GM20431 (cell line): ENCODE data around the gene RANBP17.
"Not testable (repeated sequence)": the region's sequence is repeated elsewhere in the genome, so short reads cannot be mapped to it uniquely, and the experiment has no call there.

Source experiments
- in situ Hi-C: fragments of 300-500 bp; cut with MseI, MboI; formaldehyde crosslinking; loops from one replicate; pipeline ENCODE4 v1.15.0; 2020; ENCODE audit warnings: low sequenced_read_pairs; ENCODE audit not compliant: unreplicated experiment

Gene RANBP17

DNA sequence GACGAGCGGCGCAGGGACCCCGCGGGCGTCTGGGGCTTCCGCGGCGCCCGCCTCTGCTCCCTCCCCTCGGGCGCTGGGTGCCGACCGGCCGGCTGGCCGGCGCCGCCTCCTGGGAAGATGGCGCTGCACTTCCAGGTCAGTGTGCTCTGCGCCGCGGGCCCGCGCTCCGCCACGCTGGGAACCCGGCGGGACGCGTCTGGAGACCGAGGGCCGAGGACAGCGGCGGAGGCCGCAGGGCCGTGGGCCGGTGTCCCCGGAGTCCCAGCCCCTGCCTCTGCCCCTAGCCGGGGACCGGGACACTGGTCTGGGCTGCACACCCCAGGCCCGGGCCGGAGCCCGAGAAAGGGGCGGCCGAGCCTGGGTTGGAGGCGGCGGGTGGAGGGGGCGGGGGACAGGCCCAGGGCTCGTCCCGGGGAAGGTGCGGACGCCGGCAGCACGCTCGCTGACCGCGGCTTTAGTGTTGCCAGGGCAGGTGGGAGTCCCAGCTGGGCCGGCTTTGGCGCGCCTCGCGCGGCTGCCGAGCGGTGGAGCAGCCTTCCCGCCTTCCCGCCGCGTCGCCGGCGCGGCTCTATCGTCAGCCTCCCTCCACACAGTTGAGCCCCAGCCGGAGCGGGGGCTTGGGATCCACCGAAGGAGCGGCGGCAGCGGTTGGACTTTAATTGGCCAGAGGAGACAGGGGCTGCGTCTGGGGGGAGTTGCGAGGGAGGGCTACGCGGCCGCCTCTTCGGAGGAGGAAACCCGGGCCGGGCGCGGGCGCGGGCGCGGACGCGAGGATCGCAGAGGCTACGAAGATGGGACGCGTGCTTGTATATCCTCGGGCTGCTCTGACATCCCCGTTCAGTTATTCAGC, at the start of gene RANBP17:
Gene RANBP17 (plus strand): TSS at position 102 of the 850 bp plus-strand sequence.
- in situ Hi-C loops, result no loop called here

DNA sequence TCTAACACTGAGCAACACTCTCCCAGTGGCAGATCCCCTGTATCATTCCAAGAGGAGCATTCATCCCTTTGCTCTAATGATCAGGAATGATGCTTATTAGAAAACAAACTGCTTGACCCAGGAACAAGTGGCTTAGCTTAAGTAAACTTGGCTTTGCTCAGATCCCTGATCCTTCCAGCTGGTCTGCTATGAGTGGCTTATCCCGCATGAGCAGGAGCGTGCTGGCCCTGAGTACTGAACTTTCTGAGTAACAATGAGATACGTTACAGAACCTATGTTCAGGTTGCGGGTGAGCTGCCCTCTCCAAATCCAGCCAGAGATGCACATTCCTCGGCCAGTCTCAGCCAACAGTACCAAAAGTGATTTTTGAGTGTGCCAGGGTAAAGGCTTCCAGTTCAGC, 48.6 kb upstream of the RANBP17 start:
- in situ Hi-C loops, result no loop called here

DNA sequence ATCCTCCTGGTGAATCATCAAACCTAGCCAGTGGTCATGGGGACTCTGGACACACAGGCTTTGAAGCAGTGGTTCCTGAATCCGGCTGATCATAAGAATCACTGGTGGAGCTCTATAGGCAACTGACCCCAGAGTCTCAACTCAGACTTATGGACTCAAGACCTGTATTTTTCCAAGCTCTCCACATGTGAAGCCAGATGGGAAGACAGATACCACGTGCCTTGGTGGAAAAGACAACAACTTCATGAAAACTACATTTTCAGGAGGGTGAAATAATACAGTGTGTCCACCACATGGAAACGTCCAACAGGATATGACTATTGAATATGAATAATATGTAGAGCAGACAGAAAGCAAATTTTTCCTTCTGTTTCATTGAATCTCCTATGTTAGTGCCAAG, 44.6 kb upstream of the RANBP17 start:
- in situ Hi-C loops, result no loop called here

DNA sequence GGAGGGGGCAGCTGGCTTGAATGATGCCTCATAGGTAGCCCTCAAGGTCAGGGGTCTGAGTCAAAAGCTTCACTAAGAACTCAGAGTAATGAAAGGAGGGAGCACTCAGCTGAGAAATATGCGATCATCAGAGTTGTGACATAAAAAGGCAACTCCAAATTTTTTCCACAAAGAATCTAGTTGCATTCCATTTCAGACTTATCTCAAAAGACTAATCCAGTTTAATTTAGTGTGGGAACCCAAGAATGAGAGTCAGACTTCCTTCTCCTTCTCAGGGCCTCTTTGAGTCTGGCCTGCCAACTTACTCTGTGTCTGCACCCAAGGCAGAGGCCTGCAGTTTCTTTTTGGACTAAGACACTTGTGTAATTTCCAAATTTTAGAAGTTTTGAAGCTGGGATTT, 43.6 kb upstream of the RANBP17 start:
- in situ Hi-C loops, result no loop called here

DNA sequence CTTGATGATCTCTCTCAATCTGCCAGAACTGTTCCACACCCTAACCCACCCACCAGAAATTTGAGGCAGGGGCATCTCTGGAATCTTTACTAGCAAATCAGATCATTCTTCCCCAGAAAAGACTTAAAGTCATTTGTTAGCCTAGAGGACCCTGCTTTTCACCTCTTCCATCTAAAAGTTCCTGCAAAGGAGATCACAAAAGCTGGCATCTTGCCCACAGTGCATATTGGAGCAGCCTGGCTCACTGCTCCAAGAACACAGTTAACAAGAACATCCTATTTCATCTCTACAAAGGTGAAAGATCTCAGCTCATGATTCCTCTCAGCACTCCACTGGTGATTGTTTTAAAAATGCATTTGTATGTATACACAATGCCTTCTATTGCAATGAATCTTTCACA, 42.0 kb upstream of the RANBP17 start:
- in situ Hi-C loops, result no loop called here

DNA sequence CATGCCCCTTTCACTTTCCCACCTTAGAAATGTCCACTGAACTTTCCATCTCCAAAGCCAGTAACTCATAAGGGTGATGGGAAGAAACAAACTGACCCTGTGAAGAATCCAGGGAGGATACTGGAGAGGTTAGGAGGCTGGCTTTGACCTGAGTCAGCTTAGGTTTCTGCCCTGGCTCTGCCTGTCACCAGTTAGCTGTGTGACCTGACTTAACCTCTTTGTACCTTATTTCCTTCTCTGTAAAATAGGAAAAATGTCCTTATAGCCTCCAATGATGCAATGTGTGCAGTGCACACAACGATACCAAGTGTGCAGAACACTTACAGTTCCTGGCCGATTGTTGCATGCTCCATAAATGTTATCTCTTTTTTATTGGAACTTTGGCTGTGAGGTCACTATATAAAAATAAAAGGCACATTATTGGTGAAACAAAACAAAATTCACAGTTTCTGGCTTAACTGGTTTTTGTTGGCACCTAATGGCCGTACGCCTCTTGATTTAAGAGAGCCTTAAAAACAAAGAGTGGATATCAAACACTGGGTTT, 40.5 kb upstream of the RANBP17 start:
- in situ Hi-C loops, result no loop called here

DNA sequence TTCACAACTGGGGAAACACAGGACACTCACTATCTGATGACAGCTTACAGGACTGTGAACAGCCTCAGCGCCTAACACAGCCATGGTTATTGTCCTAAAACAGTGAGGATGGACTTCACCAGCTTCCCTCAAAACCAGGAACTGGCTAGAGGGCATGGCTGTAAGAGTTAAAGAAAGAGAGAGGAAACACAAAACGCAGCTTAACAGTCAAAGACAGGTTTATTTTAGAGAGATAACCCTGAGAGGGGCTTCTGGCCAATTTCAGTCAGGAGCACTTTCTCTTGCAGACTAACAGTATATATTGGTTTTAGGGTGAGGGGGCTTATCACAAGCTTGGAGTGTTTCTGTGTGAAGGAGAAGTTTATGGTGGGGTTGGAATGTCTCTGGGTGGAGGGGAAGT, 35.7 kb upstream of the RANBP17 start:
- in situ Hi-C loops, result no loop called here

DNA sequence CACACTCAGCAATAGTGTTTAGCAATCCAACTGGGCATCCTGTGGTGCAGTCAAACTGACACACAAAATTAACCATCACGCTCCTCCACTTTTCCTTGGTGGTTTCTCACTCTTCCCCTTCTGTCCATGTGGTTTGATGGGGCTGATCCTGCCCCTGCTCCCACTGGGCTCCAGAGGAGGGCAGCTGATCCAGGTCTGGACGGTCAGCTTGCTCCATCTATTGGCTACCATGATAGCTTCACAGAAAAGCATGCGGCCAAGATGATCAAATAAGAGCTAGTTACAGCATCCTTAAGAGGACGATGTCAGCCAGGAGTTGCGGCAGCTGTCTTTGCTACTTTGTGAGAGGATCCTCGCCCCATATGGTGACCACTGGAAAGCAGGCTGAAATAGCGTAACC, 29.6 kb upstream of the RANBP17 start:
- in situ Hi-C loops, result no loop called here

DNA sequence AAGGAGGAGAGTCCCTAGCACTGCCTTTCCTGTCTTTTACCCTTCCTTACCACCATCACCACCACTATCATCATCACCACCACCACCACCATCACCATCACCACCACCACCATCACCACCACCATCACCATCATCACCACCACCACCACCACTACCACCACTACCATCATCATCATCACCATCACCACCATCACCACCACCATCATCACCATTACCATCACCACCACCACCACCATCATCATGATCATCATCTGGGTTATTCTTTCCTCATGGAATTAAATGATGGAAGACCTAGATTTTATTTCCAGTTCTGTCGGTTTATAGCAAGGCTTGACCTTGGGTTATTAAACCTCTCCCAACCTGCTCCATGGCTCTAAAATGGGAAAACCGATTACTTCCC, 27.8 kb upstream of the RANBP17 start:
- in situ Hi-C loops, result not testable (repeated sequence)

DNA sequence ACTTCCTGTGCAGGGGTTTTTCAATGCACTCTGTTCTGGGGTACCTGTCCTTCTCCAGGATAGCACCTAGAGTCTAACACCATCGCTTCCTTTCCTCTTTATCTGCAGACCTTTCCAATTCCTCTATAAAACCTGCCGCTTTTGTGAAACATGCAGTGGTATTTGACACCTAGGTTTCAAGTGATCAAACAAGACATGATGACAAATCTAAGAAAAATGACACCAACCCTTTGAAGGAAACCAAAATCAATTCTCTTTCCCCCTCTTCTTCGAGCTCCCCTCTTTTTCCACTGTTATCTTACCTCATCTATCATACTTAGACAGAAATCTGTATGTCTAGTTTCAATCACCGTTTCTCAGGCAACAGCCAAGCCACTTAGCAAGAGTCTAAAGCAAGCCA, 25.6 kb upstream of the RANBP17 start:
- in situ Hi-C loops, result no loop called here

DNA sequence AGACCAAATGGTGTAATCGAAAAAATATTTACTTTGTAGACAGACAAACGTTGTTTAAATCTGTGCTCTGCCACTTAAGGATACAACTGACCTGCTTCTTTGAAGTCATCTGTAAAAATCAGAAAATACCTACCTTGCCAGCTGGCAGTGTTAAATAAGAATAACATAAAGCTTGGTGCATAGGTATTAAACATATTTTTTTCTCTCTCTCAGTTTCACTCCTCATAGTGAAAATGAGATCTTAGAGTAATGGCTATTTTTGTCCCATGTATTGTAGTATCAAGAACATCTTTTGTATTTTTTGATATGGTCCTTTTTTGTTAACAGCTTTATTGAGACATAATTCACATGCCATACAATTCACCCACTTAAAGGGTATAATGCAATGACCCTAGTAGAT, 17.9 kb upstream of the RANBP17 start:
- in situ Hi-C loops, result no loop called here

DNA sequence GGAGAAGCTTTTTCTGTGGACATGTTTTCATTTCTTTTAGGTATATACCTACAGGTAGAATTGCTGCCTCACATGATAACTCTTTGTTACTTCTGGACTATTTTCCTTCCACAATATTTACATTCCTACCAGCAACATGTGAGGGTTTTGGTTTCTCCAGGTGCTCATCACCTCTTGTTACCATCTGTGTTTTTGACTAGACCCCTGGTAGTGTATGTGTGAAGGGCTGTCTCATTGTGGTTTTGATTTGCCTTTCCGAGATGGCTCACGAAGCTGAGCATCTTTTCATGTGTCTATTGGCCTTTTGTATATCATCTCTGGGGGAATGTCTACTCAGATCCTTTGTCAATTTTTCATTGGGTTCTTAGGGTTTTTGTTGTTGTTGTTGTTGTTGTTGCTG, 17.2 kb upstream of the RANBP17 start:
- in situ Hi-C loops, result no loop called here

DNA sequence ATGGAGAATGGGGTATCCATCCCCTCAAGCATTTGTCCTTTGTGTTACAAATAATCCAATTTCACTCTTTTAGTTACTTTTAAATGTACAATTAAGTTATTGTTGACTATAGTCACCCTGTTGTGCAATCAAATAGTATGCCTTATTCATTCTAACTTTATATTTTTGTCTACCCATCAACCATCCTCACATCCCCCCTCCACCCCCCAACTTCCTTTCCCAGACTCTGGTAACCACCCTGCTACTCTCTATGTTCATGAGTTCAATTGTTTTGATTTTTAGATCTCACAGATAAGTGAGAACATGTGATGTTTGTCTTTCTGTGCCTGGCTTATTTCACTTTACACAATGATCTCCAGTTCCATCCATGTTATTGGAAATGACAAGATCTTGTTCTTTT, 15.4 kb upstream of the RANBP17 start:
- in situ Hi-C loops, result no loop called here

DNA sequence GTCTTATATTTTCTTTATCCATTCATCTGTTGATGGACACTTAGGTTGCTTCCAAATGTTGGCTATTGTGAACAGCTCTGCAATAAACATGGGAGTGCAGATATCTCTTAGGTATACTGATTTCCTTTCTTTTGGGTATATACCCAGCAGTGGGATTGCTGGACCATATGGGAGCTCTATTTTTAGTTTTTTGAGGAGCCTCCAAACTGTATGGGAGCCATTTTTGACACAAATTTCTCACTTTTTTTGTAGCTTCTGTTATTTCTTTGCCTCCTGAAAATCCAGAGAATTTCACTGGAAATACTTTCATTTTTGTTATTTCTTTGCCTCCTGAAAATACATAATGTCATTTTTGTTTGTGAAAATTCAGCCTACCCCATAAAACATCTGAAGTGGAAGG, 15.0 kb upstream of the RANBP17 start:
- in situ Hi-C loops, result no loop called here

DNA sequence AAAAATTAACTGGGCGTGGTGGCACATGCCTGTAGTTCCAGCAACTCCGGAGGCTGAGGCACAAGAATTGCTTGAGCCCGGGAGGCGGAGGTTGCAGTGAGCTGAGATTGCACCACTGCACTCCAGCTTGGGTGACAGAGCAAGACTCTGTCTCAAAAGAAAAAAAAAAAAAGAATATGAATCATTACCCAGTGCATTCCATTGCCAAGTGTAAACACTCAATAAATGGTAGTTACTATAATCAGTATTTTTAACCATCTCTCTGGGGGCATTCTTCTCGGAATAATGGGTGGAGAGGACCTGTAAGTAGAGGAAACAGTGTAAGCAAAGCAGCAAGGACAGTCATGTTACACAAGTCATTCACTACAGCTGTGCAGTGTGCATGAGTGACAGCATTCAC, 13.8 kb upstream of the RANBP17 start:
- in situ Hi-C loops, result no loop called here

DNA sequence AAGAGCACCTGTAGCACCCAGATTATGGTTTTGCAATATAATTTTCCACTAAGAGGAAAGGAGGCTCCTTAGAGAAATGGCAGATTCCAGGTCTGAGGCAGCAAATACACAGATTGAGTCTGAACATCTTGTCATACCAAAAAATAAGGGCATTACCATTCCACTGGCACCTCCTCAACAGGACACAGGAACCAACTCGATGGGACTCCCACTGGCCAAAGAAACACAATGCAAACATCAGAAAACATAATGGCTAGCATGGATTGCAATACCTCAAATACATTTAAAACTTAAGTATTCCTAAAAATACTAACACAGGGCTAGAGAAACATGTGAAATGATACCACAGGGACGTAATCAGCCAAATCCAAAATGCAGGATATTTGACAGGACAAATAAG, 12.4 kb upstream of the RANBP17 start:
- in situ Hi-C loops, result no loop called here

DNA sequence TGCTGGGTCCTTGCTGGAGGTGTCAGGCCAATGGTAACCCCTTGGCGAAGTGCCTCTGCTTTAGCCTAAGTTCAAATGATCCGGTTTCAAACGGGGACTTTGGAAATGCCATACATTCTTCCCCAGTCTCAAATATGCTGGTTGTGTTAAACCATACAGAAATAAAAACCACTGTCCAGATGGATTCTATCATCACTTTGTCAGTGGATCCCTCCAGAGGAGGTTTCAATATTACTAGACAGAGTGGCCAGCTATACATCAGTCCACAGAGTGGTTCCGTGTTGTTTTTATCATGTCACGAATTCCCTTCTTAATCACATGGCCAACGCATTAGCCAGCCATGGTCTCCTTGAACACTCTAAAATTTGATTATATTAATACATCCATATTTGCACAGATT, 7.3 kb upstream of the RANBP17 start:
- in situ Hi-C loops, result no loop called here

DNA sequence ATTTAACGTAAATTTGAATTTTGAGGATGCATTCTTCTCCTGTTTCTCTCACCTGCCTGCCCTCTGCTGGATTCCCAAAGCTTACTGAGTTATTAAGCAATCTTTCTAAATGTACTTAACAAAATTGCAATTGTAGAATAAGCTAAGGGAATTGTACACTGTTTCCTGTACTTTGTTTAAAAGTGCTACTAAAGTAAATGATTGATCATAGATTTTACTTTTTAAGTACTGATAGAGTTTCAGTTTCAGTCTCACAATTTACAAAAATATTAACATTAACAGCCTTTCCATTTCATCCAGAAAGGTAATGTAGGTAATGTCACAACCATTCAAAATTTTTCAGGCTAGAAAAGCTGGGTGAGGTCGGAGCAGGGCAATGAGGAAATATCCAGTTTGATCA, 4.8 kb upstream of the RANBP17 start:
- in situ Hi-C loops, result no loop called here

DNA sequence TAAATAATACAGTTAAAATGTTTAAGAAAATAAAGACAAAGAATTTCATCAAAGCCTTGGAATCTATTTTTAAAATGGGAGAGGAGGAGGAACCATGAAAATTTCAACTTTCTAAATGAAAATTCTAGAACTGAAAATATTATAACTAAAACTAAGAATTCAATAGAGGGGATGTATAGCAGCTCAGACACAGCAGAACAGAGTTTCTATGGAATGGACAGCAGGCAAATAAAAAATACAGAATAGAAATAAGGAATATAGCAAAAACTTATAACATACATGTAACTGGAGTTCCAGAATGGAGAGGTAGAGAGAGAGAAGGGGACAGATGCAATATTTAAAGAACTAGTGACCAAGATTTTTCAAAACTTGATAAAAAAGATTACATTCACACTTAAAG, 1.4 kb upstream of the RANBP17 start:
- in situ Hi-C loops, result no loop called here

DNA sequence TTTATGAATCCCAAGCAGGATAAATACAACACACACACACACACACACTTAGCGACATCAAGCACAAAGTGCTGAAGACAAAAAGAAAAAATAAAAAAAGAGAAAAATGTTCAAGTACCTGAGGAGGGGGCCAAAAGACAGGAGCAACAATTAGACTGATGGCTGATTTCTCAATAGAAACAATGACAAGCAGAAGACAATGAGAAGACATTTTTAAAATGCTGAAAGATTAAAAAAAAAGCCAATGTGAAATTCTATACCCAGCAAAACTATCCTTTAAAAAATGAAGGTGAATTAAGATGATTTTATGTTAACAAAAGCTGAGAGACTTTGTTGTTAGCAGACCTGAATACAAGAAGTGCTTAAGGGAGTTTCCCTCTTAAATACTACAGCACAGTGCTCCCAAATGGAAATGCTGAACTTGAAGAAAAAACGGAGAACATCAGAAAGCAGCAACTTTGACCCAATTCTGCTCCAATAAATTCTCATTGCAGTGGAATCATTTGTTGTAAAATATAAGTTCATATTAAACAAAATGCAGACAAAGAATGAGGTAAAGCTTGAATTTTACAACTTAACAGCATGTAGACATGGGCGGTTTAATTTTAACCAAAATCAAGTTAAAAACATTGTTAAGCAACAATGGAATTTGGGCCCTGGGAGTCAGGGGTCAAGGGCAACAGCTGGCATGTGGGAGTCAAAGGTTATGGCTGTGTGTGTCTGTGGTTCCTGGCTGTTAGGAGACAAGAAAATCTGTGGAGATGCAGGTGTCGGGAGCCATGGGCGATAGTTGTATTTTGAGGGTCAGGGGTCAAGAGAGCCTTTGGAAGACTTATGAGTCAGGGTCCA, 776 bp upstream of the RANBP17 start:
- in situ Hi-C loops, result no loop called here

DNA sequence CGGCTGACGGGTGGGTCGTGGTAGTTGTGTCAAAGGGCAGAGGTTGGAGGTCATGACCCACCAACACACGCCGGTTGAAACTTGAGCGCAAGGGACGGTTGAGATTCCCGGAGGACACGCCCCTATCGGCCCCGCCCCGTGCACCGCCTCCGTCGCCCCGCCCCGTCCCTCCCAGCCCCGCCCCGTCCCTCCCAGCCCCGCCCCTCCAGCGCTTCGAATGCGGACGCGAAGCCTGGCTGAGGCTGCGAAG, 226 bp upstream of the RANBP17 start:
- in situ Hi-C loops, result no loop called here
